ENCODE results near the gene HSPA9.

The HSPA9 gene

DNA sequence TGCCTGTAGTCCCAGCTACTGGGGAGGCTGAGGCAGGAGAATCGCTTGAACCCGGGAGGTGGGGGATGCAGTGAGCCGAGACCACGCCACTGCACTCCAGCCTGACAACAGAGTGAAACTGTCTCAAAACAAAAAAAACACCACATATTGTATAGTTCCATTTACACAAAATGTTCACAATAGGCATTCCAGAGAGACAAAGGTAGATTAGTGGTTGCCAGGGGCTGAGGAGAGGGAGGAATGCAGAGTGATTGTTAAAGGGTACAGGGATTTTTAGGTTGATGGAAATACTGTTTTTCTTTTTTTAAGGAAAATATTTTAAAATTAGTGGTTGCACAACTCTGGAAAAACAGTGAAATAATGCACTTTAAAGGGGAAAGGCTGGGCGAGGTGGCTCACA is 51.8 kb downstream of the HSPA9 start (continued):
- TF ChIP-seq, protein P1, sequence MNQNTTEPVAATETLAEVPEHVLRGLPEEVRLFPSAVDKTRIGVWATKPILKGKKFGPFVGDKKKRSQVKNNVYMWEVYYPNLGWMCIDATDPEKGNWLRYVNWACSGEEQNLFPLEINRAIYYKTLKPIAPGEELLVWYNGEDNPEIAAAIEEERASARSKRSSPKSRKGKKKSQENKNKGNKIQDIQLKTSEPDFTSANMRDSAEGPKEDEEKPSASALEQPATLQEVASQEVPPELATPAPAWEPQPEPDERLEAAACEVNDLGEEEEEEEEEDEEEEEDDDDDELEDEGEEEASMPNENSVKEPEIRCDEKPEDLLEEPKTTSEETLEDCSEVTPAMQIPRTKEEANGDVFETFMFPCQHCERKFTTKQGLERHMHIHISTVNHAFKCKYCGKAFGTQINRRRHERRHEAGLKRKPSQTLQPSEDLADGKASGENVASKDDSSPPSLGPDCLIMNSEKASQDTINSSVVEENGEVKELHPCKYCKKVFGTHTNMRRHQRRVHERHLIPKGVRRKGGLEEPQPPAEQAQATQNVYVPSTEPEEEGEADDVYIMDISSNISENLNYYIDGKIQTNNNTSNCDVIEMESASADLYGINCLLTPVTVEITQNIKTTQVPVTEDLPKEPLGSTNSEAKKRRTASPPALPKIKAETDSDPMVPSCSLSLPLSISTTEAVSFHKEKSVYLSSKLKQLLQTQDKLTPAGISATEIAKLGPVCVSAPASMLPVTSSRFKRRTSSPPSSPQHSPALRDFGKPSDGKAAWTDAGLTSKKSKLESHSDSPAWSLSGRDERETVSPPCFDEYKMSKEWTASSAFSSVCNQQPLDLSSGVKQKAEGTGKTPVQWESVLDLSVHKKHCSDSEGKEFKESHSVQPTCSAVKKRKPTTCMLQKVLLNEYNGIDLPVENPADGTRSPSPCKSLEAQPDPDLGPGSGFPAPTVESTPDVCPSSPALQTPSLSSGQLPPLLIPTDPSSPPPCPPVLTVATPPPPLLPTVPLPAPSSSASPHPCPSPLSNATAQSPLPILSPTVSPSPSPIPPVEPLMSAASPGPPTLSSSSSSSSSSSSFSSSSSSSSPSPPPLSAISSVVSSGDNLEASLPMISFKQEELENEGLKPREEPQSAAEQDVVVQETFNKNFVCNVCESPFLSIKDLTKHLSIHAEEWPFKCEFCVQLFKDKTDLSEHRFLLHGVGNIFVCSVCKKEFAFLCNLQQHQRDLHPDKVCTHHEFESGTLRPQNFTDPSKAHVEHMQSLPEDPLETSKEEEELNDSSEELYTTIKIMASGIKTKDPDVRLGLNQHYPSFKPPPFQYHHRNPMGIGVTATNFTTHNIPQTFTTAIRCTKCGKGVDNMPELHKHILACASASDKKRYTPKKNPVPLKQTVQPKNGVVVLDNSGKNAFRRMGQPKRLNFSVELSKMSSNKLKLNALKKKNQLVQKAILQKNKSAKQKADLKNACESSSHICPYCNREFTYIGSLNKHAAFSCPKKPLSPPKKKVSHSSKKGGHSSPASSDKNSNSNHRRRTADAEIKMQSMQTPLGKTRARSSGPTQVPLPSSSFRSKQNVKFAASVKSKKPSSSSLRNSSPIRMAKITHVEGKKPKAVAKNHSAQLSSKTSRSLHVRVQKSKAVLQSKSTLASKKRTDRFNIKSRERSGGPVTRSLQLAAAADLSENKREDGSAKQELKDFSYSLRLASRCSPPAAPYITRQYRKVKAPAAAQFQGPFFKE (tag by site-specific recombination; IDR thresholded peaks at IDR 0.05; ENCODE audit: borderline replicate concordance): no peak
- TF ChIP-seq, protein P2, sequence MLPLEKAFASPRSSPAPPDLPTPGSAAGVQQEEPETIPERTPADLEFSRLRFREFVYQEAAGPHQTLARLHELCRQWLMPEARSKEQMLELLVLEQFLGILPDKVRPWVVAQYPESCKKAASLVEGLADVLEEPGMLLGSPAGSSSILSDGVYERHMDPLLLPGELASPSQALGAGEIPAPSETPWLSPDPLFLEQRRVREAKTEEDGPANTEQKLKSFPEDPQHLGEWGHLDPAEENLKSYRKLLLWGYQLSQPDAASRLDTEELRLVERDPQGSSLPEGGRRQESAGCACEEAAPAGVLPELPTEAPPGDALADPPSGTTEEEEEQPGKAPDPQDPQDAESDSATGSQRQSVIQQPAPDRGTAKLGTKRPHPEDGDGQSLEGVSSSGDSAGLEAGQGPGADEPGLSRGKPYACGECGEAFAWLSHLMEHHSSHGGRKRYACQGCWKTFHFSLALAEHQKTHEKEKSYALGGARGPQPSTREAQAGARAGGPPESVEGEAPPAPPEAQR (tag by site-specific recombination; IDR thresholded peaks at IDR 0.05): no peak
- no peak for TF ChIP-seq ZNF433 (tag by site-specific recombination; IDR thresholded peaks at IDR 0.05; ENCODE audit: low read depth)

DNA sequence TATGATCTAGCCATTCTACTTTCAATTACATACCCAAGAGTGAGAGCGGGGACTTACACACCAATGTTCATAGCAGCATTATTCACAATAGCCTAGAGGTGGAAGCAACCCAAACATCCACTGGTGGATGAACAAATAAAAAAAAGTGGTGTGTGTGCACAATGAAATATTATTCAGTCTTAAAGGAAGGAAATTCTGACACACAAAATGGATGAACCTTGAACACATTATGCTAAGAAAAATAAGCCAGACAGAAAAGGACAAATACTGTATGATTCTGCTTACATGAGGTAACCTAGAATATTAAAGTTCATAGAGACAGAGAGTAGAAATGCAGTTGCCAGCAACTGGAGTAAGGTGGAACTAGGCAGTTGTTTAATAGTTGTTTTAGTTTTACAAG is 54.2 kb downstream of the HSPA9 start:
- Histone ChIP-seq H3K4me3 (ENCODE audit: low read depth, low read length) (no peak overlapping the region), H3K27ac (ENCODE audit: extremely low read depth, low read depth, low read length) (no peak overlapping the region), H3K36me3 (ENCODE audit: control insufficient read depth in 2 of 2, insufficient read depth in 1 of 2, low read length in 2 of 2) (peaks cover 29 to 38% of the 10 kb centered on the region in 2 experiments), H3K9me3 (ENCODE audit: control insufficient read depth, insufficient read depth, low read depth, low read length) (no peaks in the 10 kb centered on the region), H3K4me1 (ENCODE audit: control insufficient read depth, insufficient read depth, low read length) (no peaks in the 10 kb centered on the region)
- POLR2A ChIA-PET: interaction anchor here (1.0 to 1.2 kb wide), 2 partner anchors 11 to 22 kb away, joined by 3 read pairs; partner anchors contain the start of gene ETF1
- TF ChIP-seq ZNF768 (tag by site-specific recombination; IDR thresholded peaks at IDR 0.05) (no peak), ZNF266 (tag by site-specific recombination; IDR thresholded peaks at IDR 0.05; ENCODE audit: low read depth) (no peak), PRDM1 (tag by site-specific recombination; IDR thresholded peaks at IDR 0.05) (0 out of 2 replicates have a peak, but pooled peaks have one; percentile 17)
- TF ChIP-seq, protein P1 (tag by site-specific recombination; IDR thresholded peaks at IDR 0.05; ENCODE audit: borderline replicate concordance): no peak
- CTCF ChIA-PET: interaction anchor here (0.8 to 1.2 kb wide), 2 partner anchors 15 to 17 kb away, joined by 3 to 4 read pairs; no protein-coding TSS in a partner anchor

DNA sequence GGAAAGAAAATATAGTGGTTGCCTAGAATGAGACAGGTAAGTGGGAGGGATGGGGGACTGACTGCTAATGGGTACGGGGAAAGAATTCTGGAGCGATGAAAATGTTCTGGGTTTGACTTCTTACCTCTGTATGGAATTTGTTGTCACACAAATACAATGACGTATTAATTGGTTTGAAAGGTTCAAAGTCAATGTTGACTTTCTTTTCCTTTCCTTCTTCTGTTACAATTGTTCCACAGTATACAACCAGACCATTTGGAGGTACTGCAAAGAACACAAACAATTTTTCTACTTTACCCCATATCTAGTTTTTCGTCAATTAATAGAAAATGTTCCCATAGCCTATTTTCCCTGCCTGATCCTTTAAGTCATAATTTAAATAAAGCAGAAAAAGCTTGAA is 57.8 kb downstream of the HSPA9 start:
- ChIA-PET CTCF (interaction anchor here (0.6 kb wide), 1 partner anchor 225 kb away, joined by 3 read pairs; no protein-coding TSS in a partner anchor), POLR2A (interaction anchor here (0.7 kb wide), 2 partner anchors 138 to 269 kb away, joined by 5 to 6 read pairs; no protein-coding TSS in a partner anchor)
- Histone ChIP-seq H3K4me3 (ENCODE audit: low read depth, low read length) (no peak overlapping the region), H3K4me1 (ENCODE audit: control insufficient read depth, insufficient read depth, low read length) (no peaks in the 10 kb centered on the region), H3K36me3 (ENCODE audit: control insufficient read depth in 2 of 2, insufficient read depth in 1 of 2, low read length in 2 of 2) (peaks cover 59 to 68% of the 10 kb centered on the region in 2 experiments), H3K27ac (ENCODE audit: extremely low read depth, low read depth, low read length) (no peak overlapping the region), H3K9me3 (ENCODE audit: control insufficient read depth, insufficient read depth, low read depth, low read length) (no peaks in the 10 kb centered on the region)
- TF ChIP-seq ZNF366 (tag by site-specific recombination; conservative IDR thresholded peaks at IDR 0.05) (no peak), ZXDB (tag by site-specific recombination; IDR thresholded peaks at IDR 0.05) (no peak), ZNF10 (tag by site-specific recombination; IDR thresholded peaks at IDR 0.05) (no peak)
- TF ChIP-seq, protein P3, sequence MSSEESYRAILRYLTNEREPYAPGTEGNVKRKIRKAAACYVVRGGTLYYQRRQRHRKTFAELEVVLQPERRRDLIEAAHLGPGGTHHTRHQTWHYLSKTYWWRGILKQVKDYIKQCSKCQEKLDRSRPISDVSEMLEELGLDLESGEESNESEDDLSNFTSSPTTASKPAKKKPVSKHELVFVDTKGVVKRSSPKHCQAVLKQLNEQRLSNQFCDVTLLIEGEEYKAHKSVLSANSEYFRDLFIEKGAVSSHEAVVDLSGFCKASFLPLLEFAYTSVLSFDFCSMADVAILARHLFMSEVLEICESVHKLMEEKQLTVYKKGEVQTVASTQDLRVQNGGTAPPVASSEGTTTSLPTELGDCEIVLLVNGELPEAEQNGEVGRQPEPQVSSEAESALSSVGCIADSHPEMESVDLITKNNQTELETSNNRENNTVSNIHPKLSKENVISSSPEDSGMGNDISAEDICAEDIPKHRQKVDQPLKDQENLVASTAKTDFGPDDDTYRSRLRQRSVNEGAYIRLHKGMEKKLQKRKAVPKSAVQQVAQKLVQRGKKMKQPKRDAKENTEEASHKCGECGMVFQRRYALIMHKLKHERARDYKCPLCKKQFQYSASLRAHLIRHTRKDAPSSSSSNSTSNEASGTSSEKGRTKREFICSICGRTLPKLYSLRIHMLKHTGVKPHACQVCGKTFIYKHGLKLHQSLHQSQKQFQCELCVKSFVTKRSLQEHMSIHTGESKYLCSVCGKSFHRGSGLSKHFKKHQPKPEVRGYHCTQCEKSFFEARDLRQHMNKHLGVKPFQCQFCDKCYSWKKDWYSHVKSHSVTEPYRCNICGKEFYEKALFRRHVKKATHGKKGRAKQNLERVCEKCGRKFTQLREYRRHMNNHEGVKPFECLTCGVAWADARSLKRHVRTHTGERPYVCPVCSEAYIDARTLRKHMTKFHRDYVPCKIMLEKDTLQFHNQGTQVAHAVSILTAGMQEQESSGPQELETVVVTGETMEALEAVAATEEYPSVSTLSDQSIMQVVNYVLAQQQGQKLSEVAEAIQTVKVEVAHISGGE (tag by site-specific recombination; conservative IDR thresholded peaks at IDR 0.05; ENCODE audit: low read depth): no peak

Data from HEK293 (cell line).